H9 (cell line): Measurements from ENCODE around the gene LRRC73. TPM values are rescaled to one million over a fixed set of nuclear protein-coding genes. Genes with fewer than 3 reads are reported as not detected.

Experiments used
- DNase-seq: peaks from one replicate; pipeline ENCODE4 v3.0.0-alpha.2; 2017
- H2AFZ ChIP-seq: one replicate; pipeline ENCODE4 v1.6.1; 2013; ENCODE audit warnings: mild to moderate bottlenecking, low read length, control low read depth, moderate library complexity
- H2AK5ac ChIP-seq: 2 replicates; pipeline ENCODE4 v1.6.1; 2013; ENCODE audit warnings: low read length, control low read depth, mixed read lengths; ENCODE audit not compliant: insufficient read length
- H2BK120ac ChIP-seq: one replicate; pipeline ENCODE4 v1.6.1; 2013; ENCODE audit warnings: low read depth, mild to moderate bottlenecking, low read length, control low read depth, inconsistent platforms; ENCODE audit not compliant: poor library complexity, severe bottlenecking
- H2BK12ac ChIP-seq: 2 replicates; pipeline ENCODE4 v1.6.1; 2013; ENCODE audit warnings: low read length, control low read depth, mixed read lengths, low read depth; ENCODE audit not compliant: insufficient read length
- H2BK15ac ChIP-seq: 2 replicates; pipeline ENCODE4 v1.6.1; 2013; ENCODE audit warnings: low read depth, low read length, control low read depth
- H2BK20ac ChIP-seq: one replicate; pipeline ENCODE4 v1.6.1; 2013; ENCODE audit warnings: low read depth, mild to moderate bottlenecking, low read length, control low read depth, inconsistent platforms; ENCODE audit not compliant: poor library complexity, severe bottlenecking
- H2BK5ac ChIP-seq: 2 replicates; pipeline ENCODE4 v1.6.1; 2013; ENCODE audit warnings: low read length, control low read depth, mixed read lengths; ENCODE audit not compliant: insufficient read length
- H3K14ac ChIP-seq: 2 replicates; pipeline ENCODE4 v1.6.1; 2013; ENCODE audit warnings: low read length, control low read depth; ENCODE audit not compliant: insufficient read depth
- H3K18ac ChIP-seq: 2 replicates; pipeline ENCODE4 v1.6.1; 2013; ENCODE audit warnings: low read depth, mild to moderate bottlenecking, mixed read lengths, low read length, control low read depth; ENCODE audit not compliant: insufficient read length
- H3K23ac ChIP-seq: 2 replicates; pipeline ENCODE4 v1.6.1; 2013; ENCODE audit warnings: low read length, control low read depth, mixed read lengths, low read depth; ENCODE audit not compliant: insufficient read length
- H3K23me2 ChIP-seq: 2 replicates; pipeline ENCODE4 v1.6.1; 2013; ENCODE audit warnings: low read depth, mild to moderate bottlenecking, mixed read lengths, low read length, control low read depth; ENCODE audit not compliant: insufficient read length, poor library complexity, severe bottlenecking
- H3K27ac ChIP-seq: 2 replicates; pipeline ENCODE4 v1.5.1; 2013; ENCODE audit warnings: low read length, control low read depth, mixed read lengths, low read depth; ENCODE audit not compliant: insufficient read length
- H3K27me3 ChIP-seq: 2 replicates; pipeline ENCODE4 v1.6.1; 2013; ENCODE audit warnings: low read length, control low read depth, inconsistent platforms; ENCODE audit not compliant: insufficient read depth
- H3K4ac ChIP-seq: 2 replicates; pipeline ENCODE4 v1.6.1; 2013; ENCODE audit warnings: low read depth, mild to moderate bottlenecking, control low read depth, inconsistent platforms, low read length, moderate library complexity
- H3K4me1 ChIP-seq: 2 replicates; pipeline ENCODE4 v1.6.1; 2013; ENCODE audit warnings: low read length, control low read depth, inconsistent platforms; ENCODE audit not compliant: insufficient read depth
- H3K4me2 ChIP-seq: 2 replicates; pipeline ENCODE4 v1.6.1; 2013; ENCODE audit warnings: low read length, control low read depth, mixed read lengths; ENCODE audit not compliant: insufficient read length, insufficient read depth
- H3K56ac ChIP-seq: 2 replicates; pipeline ENCODE4 v1.6.1; 2013; ENCODE audit warnings: low read depth, mild to moderate bottlenecking, mixed read lengths, low read length, control low read depth; ENCODE audit not compliant: insufficient read length
- H3K79me1 ChIP-seq: 2 replicates; pipeline ENCODE4 v1.6.1; 2013; ENCODE audit warnings: low read depth, mild to moderate bottlenecking, moderate library complexity, low read length, control low read depth, inconsistent platforms; ENCODE audit not compliant: insufficient read depth, poor library complexity, severe bottlenecking
- H3K79me2 ChIP-seq: 2 replicates; pipeline ENCODE4 v1.6.1; 2013; ENCODE audit warnings: low read length, control low read depth, inconsistent platforms; ENCODE audit not compliant: insufficient read depth
- H3K9ac ChIP-seq: 2 replicates; pipeline ENCODE4 v1.6.1; 2013; ENCODE audit warnings: low read length, control low read depth, mixed read lengths; ENCODE audit not compliant: insufficient read length; ENCODE audit errors: extremely low read depth
- H3K9me3 ChIP-seq: one replicate; pipeline ENCODE4 v1.6.1; 2013; ENCODE audit warnings: low read depth, low read length, inconsistent platforms; ENCODE audit not compliant: control insufficient read depth
- H3T11ph ChIP-seq: one replicate; pipeline ENCODE4 v1.6.1; 2013; ENCODE audit warnings: mild to moderate bottlenecking, low read length, control low read depth, inconsistent platforms
- H4K20me1 ChIP-seq: one replicate; pipeline ENCODE4 v1.6.1; 2013; ENCODE audit not compliant: control insufficient read depth, insufficient read length, insufficient read depth
- H4K5ac ChIP-seq: 2 replicates; pipeline ENCODE4 v1.6.1; 2013; ENCODE audit warnings: low read depth, mild to moderate bottlenecking, mixed read lengths, low read length, control low read depth; ENCODE audit not compliant: insufficient read length
- H4K8ac ChIP-seq: replicated peaks from 2 replicates; pipeline ENCODE4 v1.6.1; 2013; ENCODE audit warnings: low read length, control low read depth, mixed read lengths, low read depth; ENCODE audit not compliant: insufficient read length
- H4K91ac ChIP-seq: 2 replicates; pipeline ENCODE4 v1.6.1; 2013; ENCODE audit warnings: low read depth, mild to moderate bottlenecking, moderate library complexity, mixed read lengths, low read length, control low read depth; ENCODE audit not compliant: insufficient read length
- H3K27ac Mint-ChIP-seq, 3 experiments: 2 replicates in 2 of 3; 3 replicates in 1 of 3; pipeline ENCODE4 v1.8.0; 2020 to 2021; ENCODE audit warnings: mixed read lengths in 3 of 3, mild to moderate bottlenecking in 1 of 3, moderate library complexity in 1 of 3
- H3K27me3 Mint-ChIP-seq: 2 replicates; pipeline ENCODE4 v1.8.0; 2021; ENCODE audit warnings: low read depth, mild to moderate bottlenecking, moderate library complexity, mixed read lengths
- H3K36me3 Mint-ChIP-seq, 3 experiments: 2 replicates in 2 of 3; 3 replicates in 1 of 3; pipeline ENCODE4 v1.8.0; 2020 to 2021; ENCODE audit warnings: low read depth in 3 of 3, mixed read lengths in 3 of 3; ENCODE audit not compliant: insufficient read depth in 1 of 3
- H3K4me1 Mint-ChIP-seq, 2 experiments: 2 replicates each; pipeline ENCODE4 v1.8.0; 2020; ENCODE audit warnings: mixed read lengths in 2 of 2
- H3K4me3 Mint-ChIP-seq, 2 experiments: 2 replicates in 1 of 2; 3 replicates in 1 of 2; pipeline ENCODE4 v1.8.0; 2020 to 2021; ENCODE audit warnings: mild to moderate bottlenecking in 2 of 2, mixed read lengths in 2 of 2, moderate library complexity in 1 of 2
- H3K9me3 Mint-ChIP-seq, 2 experiments: 2 replicates in 1 of 2; 3 replicates in 1 of 2; pipeline ENCODE4 v1.8.0; 2020; ENCODE audit warnings: mild to moderate bottlenecking in 2 of 2, mixed read lengths in 2 of 2, moderate library complexity in 1 of 2
- CTCF ChIP-seq: fragments of 200-600 bp; sonication (generic); conservative IDR thresholded peaks from 3 replicates; pipeline ENCODE4 v1.8.0; 2021; ENCODE audit warnings: antibody characterized with exemption, mild to moderate bottlenecking
- WGBS: extraction: QIAGEN DNeasy Blood & Tissue Kit; methylation state at CpG from one replicate; pipeline ENCODE4 v1.1.7; 2013; ENCODE audit warnings: missing lambda C conversion rate, low lambda C conversion rate, mixed read lengths; ENCODE audit not compliant: insufficient read length; ENCODE audit errors: extremely low coverage; 5-methylcytosine and 5-hydroxymethylcytosine counted together
- total RNA-seq: library from RNA; stranded (reverse); gene quantifications from 2 replicates; pipeline ENCODE4 v1.2.1, GENCODE V29; 2021

LRRC73 gene
- total RNA-seq, 1 experiment from 2014 or later = 0.55 TPM

DNA sequence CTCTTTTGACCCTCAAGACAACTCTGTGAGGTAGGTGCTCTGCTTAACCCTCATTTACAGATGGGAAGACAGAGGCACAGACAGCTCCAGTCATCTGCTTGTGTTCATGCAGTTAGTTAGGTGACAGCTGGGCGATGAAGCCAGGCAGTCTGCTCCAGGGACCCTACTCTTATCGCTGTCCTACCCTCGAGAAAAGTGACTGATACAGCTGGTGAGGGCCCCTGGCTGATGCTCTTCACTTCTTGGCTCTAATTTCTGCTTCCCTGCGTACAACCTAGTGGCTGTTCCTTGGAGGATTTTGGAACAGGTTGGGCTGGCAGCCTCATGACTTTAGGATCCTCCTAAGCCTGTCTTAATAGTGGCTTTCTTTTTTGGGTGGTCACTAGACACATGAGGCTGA is 41.9 kb downstream of the LRRC73 start:
- H3K4ac ChIP-seq = no peak overlapping the region
- H2BK5ac ChIP-seq = no peak overlapping the region
- H4K20me1 ChIP-seq = no peaks in the 10 kb centered on the region
- H3K56ac ChIP-seq = no peak overlapping the region
- H3K27ac Mint-ChIP-seq = no peak overlapping the region
- no peak overlapping the region for H4K91ac ChIP-seq
- no peaks in the 10 kb centered on the region for H3K9me3 ChIP-seq
- no peak overlapping the region for H3K18ac ChIP-seq
- no peak overlapping the region for H3K4me2 ChIP-seq
- H3K27me3 Mint-ChIP-seq = peaks cover 6% of the 10 kb centered on the region
- H3K23me2 ChIP-seq = no peaks in the 10 kb centered on the region
- no peaks in the 10 kb centered on the region for H3K79me2 ChIP-seq
- no peak for TF ChIP-seq CTCF
- H3K27ac ChIP-seq = no peak overlapping the region
- H3K9me3 Mint-ChIP-seq = no peaks in the 10 kb centered on the region
- no peak overlapping the region for H3K23ac ChIP-seq
- H2BK120ac ChIP-seq = no peak overlapping the region
- no peak for DNase-seq
- no peaks in the 10 kb centered on the region for H3K79me1 ChIP-seq
- H4K8ac ChIP-seq = no peak overlapping the region
- no peak overlapping the region for H2AK5ac ChIP-seq
- no peaks in the 10 kb centered on the region for H3K27me3 ChIP-seq
- H3K36me3 Mint-ChIP-seq = no peaks in the 10 kb centered on the region
- peaks cover 3% of the 10 kb centered on the region; the same call in 1 of the 2 replicates for H3K4me1 ChIP-seq
- no peak overlapping the region for H2BK15ac ChIP-seq
- H3K14ac ChIP-seq = no peak overlapping the region
- H3T11ph ChIP-seq = no peak overlapping the region
- H3K9ac ChIP-seq = no peak overlapping the region
- H3K4me3 Mint-ChIP-seq = no peak overlapping the region
- no peak overlapping the region for H2BK12ac ChIP-seq
- H2AFZ ChIP-seq = no peak overlapping the region
- H2BK20ac ChIP-seq = no peak overlapping the region
- peaks cover 12 to 17% of the 10 kb centered on the region in 2 experiments for H3K4me1 Mint-ChIP-seq
- H4K5ac ChIP-seq = no peak overlapping the region
- WGBS = no CpG with 5 or more reads among the region's 4 CpGs
